ENCODE results near the gene BMPR1A.

GRCh38 chr10:86900955-86901354, 144.5 kb downstream of the BMPR1A start:
- no peak for TF ChIP-seq CTCF (conservative IDR thresholded peaks at IDR 0.05)
- no peak for TF ChIP-seq EZH2 (IDR thresholded peaks at IDR 0.05; ENCODE audit: low read depth)

Measured in PC-9 (cell line).